OCI-LY7 (cell line): ENCODE data around the gene CXCL11. TPM values are rescaled to one million over a fixed set of nuclear protein-coding genes. Genes with fewer than 3 reads are reported as not detected.

Experiments used
- BruUV-seq: library from RNA; stranded (reverse); fragments of 400-500 nt; replicated peaks from 2 replicates; lab custom pipeline; 2021; lab: Mats Ljungman, UMichigan
- CTCF ChIA-PET: fragments of 300-600 bp; sonication (Branson Sonifier 250); formaldehyde crosslinking; loops from one replicate; lab custom pipeline; 2022; ENCODE audit warnings: antibody characterized with exemption; ENCODE audit not compliant: unreplicated experiment; lab: Charles Lee
- POLR2A ChIA-PET: fragments of 300-600 bp; sonication (Branson Sonifier 250); formaldehyde crosslinking; loops from one replicate; lab custom pipeline; 2022; ENCODE audit warnings: antibody characterized with exemption; lab: Charles Lee
- DNase-seq: peaks from one replicate; pipeline ENCODE4 v3.0.0-alpha.2; 2015; ENCODE audit warnings: low spot score
- H2AFZ ChIP-seq: fragments of 200-600 bp; sonication (generic), shearing (Covaris generic); 2 replicates; pipeline ENCODE4 v1.6.1; 2014; ENCODE audit warnings: mild to moderate bottlenecking, antibody characterized with exemption, low read length, moderate library complexity
- H3K27ac ChIP-seq: fragments of 200-600 bp; sonication (generic); 2 replicates; pipeline ENCODE4 v1.5.1; 2014; ENCODE audit warnings: mixed run types, low read depth, mild to moderate bottlenecking, moderate library complexity, low read length, inconsistent platforms; ENCODE audit not compliant: poor library complexity, severe bottlenecking
- H3K36me3 ChIP-seq: fragments of 200-600 bp; sonication (generic); 2 replicates; pipeline ENCODE4 v1.6.1; 2014; ENCODE audit warnings: mild to moderate bottlenecking, antibody characterized with exemption, low read length, moderate library complexity, mixed read lengths; ENCODE audit not compliant: insufficient read depth
- H3K4me1 ChIP-seq: fragments of 200-600 bp; sonication (generic); 2 replicates; pipeline ENCODE4 v1.5.1; 2014; ENCODE audit warnings: mild to moderate bottlenecking, low read length; ENCODE audit not compliant: insufficient read depth, poor library complexity, severe bottlenecking
- H3K4me2 ChIP-seq: fragments of 200-600 bp; sonication (generic); 2 replicates; pipeline ENCODE4 v1.6.1; 2014; ENCODE audit warnings: mild to moderate bottlenecking, low read length
- H3K4me3 ChIP-seq: fragments of 200-600 bp; sonication (generic); 2 replicates; pipeline ENCODE4 v1.5.1; 2014; ENCODE audit warnings: mild to moderate bottlenecking, low read depth, low read length; ENCODE audit not compliant: poor library complexity, severe bottlenecking
- H3K79me2 ChIP-seq: fragments of 200-600 bp; sonication (generic); 2 replicates; pipeline ENCODE4 v1.6.1; 2016; ENCODE audit warnings: low read depth, mild to moderate bottlenecking, low read length, moderate library complexity, mixed read lengths; ENCODE audit not compliant: insufficient read depth
- H3K9me2 ChIP-seq: fragments of 200-600 bp; sonication (generic); 2 replicates; pipeline ENCODE4 v1.6.1; 2016; ENCODE audit warnings: mild to moderate bottlenecking, low read length, mixed read lengths; ENCODE audit not compliant: insufficient read depth
- H3K9me3 ChIP-seq: fragments of 200-600 bp; sonication (generic); 2 replicates; pipeline ENCODE4 v1.6.1; 2014; ENCODE audit warnings: mild to moderate bottlenecking, mixed run types, low read length, mixed read lengths
- H4K20me1 ChIP-seq: fragments of 200-600 bp; sonication (generic); 2 replicates; pipeline ENCODE4 v1.6.1; 2014; ENCODE audit warnings: mild to moderate bottlenecking, antibody characterized with exemption, low read length, moderate library complexity, mixed read lengths; ENCODE audit not compliant: insufficient read depth
- CTCF ChIP-seq: fragments of 200-600 bp; sonication (generic); conservative IDR thresholded peaks from 2 replicates; pipeline ENCODE4 v1.5.1; 2014; ENCODE audit warnings: mild to moderate bottlenecking, antibody characterized with exemption, low read length, moderate library complexity, mixed read lengths
- EZH2phosphoT487 ChIP-seq: fragments of 200-600 bp; sonication (generic); IDR thresholded peaks from 2 replicates; pipeline ENCODE4 v1.6.1; 2018; ENCODE audit warnings: low read depth, borderline replicate concordance, mild to moderate bottlenecking, mixed run types, antibody characterized with exemption, low read length, moderate library complexity, mixed read lengths
- intact Hi-C: fragments of 100-400 bp; cut with micrococcal nuclease; formaldehyde crosslinking; loops from one replicate; pipeline ENCODE4 v1.10.0; 2022; ENCODE audit not compliant: unreplicated experiment
- total RNA-seq, 2 experiments: library from RNA; depleted of rRNA in 1 of 2; stranded (reverse); fragments of >200 nt in 1 of 2; shearing (Covaris generic) in 1 of 2; gene quantifications; 2 replicates each; pipeline ENCODE4 v1.2.3, GENCODE V29; 2014 to 2022

Gene CXCL11
- total RNA-seq, 2 experiments from 2014 or later = 0.40 TPM; not detected in 1

- Histone ChIP-seq H2AFZ (no peak overlapping the region), H3K36me3 (no peaks in the 10 kb centered on the region), H3K4me3 (no peak overlapping the region), H3K79me2 (no peaks in the 10 kb centered on the region), H3K4me1 (no peaks in the 10 kb centered on the region), H4K20me1 (no peaks in the 10 kb centered on the region), H3K27ac (no peak overlapping the region), H3K4me2 (no peak overlapping the region), H3K9me2 (no peaks in the 10 kb centered on the region), H3K9me3 (no peaks in the 10 kb centered on the region)
- DNase-seq = no peak
- CTCF ChIA-PET = no interaction called here
- no TSS peak for BruUV-seq
- TF ChIP-seq EZH2phosphoT487 (no peak), CTCF (no peak)
- POLR2A ChIA-PET = no interaction called here
- intact Hi-C loops = loop anchor here (2.0 kb wide), 1 partner anchor 150 kb away; no protein-coding TSS in a partner anchor
These were observed 30.7 kb upstream of the CXCL11 start for GRCh38 chr4:76066546-76066945.

- ChIA-PET POLR2A (interaction anchor here (0.5 to 1.6 kb wide), 8 partner anchors 19 to 1932 kb away, joined by 3 to 6 read pairs (median 4); partner anchors contain the start of gene CXCL11), CTCF (interaction anchor here (1.7 kb wide), 1 partner anchor 146 kb away, joined by 4 read pairs; no protein-coding TSS in a partner anchor)
- H3K4me2 ChIP-seq = no peak overlapping the region
- no peak for DNase-seq
- TF ChIP-seq EZH2phosphoT487 (no peak), CTCF (no peak)
- H3K27ac ChIP-seq = no peak overlapping the region
- no peaks in the 10 kb centered on the region for H3K9me2 ChIP-seq
- no peaks in the 10 kb centered on the region for H3K9me3 ChIP-seq
- H3K4me1 ChIP-seq = no peaks in the 10 kb centered on the region
- no peaks in the 10 kb centered on the region for H3K36me3 ChIP-seq
- no TSS peak for BruUV-seq
- no peaks in the 10 kb centered on the region for H3K79me2 ChIP-seq
- no peak overlapping the region for H3K4me3 ChIP-seq
- intact Hi-C loops = no loop called here
- no peak overlapping the region for H2AFZ ChIP-seq
- H4K20me1 ChIP-seq = no peaks in the 10 kb centered on the region
These were observed 26.1 kb upstream of the CXCL11 start for GRCh38 chr4:76061982-76062381.

GRCh38 chr4:76061421-76061820 is 25.6 kb upstream of the CXCL11 start:
- no peaks in the 10 kb centered on the region for H3K4me1 ChIP-seq
- BruUV-seq = no TSS peak
- no peak overlapping the region for H3K27ac ChIP-seq
- TF ChIP-seq EZH2phosphoT487 (no peak), CTCF (no peak)
- no peak overlapping the region for H3K4me3 ChIP-seq
- no peaks in the 10 kb centered on the region for H3K79me2 ChIP-seq
- POLR2A ChIA-PET = interaction anchor here (0.9 to 1.2 kb wide), 2 partner anchors 18 to 24 kb away, joined by 3 to 6 read pairs; no protein-coding TSS in a partner anchor
- H3K4me2 ChIP-seq = no peak overlapping the region
- no peaks in the 10 kb centered on the region for H3K9me2 ChIP-seq
- H3K9me3 ChIP-seq = no peaks in the 10 kb centered on the region
- no peaks in the 10 kb centered on the region for H4K20me1 ChIP-seq
- H3K36me3 ChIP-seq = no peaks in the 10 kb centered on the region
- no peak for DNase-seq
- no peak overlapping the region for H2AFZ ChIP-seq
- CTCF ChIA-PET = no interaction called here
- intact Hi-C loops = no loop called here
